H1 (cell line): ENCODE data around the gene NELL2. TPM values are rescaled to one million over a fixed set of nuclear protein-coding genes. Genes with fewer than 3 reads are reported as not detected.

Source experiments
- CTCF ChIA-PET: fragments of 300-600 bp; sonication (Branson Sonifier 250); formaldehyde crosslinking; loops from one replicate; lab custom pipeline; 2021; ENCODE audit not compliant: partially characterized antibody; lab: Charles Lee
- POLR2A ChIA-PET: fragments of 300-600 bp; sonication (Branson Sonifier 250); formaldehyde crosslinking; loops from one replicate; lab custom pipeline; 2021; ENCODE audit warnings: inconsistent platforms; ENCODE audit not compliant: partially characterized antibody; lab: Charles Lee
- DNase-seq, 2 experiments: peaks; one replicate each; pipeline versions ENCODE4 v3.0.0 to v3.0.0-alpha.2; 2010 to 2022; ENCODE audit warnings: low spot score in 2 of 2, low read depth in 1 of 2, mixed read lengths in 1 of 2
- FAIRE-seq: peaks from 2 replicates; lab custom pipeline; 2011; peaks lifted over from hg19 to GRCh38; lab: Jason Lieb, UNC
- H2AFZ ChIP-seq: 2 replicates; pipeline ENCODE4 v1.8.1; 2012; ENCODE audit warnings: low read length, inconsistent platforms
- H2AK5ac ChIP-seq: 2 replicates; pipeline ENCODE4 v1.6.1; 2013; ENCODE audit warnings: low read depth, low read length
- H2BK120ac ChIP-seq: replicated peaks from 2 replicates; pipeline ENCODE3; 2013; ENCODE audit warnings: low read depth, low read length, inconsistent platforms
- H2BK12ac ChIP-seq: 2 replicates; pipeline ENCODE4 v1.6.1; 2013; ENCODE audit warnings: low read depth, low read length
- H2BK15ac ChIP-seq: 2 replicates; pipeline ENCODE4 v1.6.1; 2013; ENCODE audit warnings: low read length
- H2BK20ac ChIP-seq: 2 replicates; pipeline ENCODE4 v1.6.1; 2013; ENCODE audit warnings: low read length
- H2BK5ac ChIP-seq: 2 replicates; pipeline ENCODE4 v1.6.1; 2013; ENCODE audit warnings: low read depth, low read length
- H3K14ac ChIP-seq: 2 replicates; pipeline ENCODE4 v1.6.1; 2013; ENCODE audit warnings: inconsistent platforms; ENCODE audit not compliant: insufficient read length
- H3K18ac ChIP-seq: 2 replicates; pipeline ENCODE4 v1.6.1; 2013; ENCODE audit warnings: low read length; ENCODE audit errors: extremely low read depth
- H3K23ac ChIP-seq: 2 replicates; pipeline ENCODE4 v1.6.1; 2013; ENCODE audit warnings: inconsistent platforms; ENCODE audit not compliant: insufficient read length
- H3K23me2 ChIP-seq: 2 replicates; pipeline ENCODE4 v1.6.1; 2013; ENCODE audit warnings: low read depth, low read length
- H3K27ac ChIP-seq: 2 replicates; pipeline ENCODE4 v1.6.1; 2011; ENCODE audit warnings: low read depth, low read length, inconsistent platforms
- H3K27me3 ChIP-seq, 4 experiments: replicated peaks in 1 of 4; 1 replicate in 1 of 4; 2 replicates in 3 of 4; pipeline versions ENCODE4 v1.6.1 to v1.8.1; 2011 to 2013; ENCODE audit warnings: low read length in 3 of 4, mild to moderate bottlenecking in 3 of 4, inconsistent platforms in 2 of 4, mixed read lengths in 2 of 4, moderate library complexity in 1 of 4; ENCODE audit not compliant: control insufficient read depth in 3 of 4, insufficient read depth in 3 of 4; ENCODE audit errors: extremely low read depth in 1 of 4
- H3K36me3 ChIP-seq, 4 experiments: 2 replicates each; pipeline versions ENCODE4 v1.6.1 to v1.8.1; 2011 to 2013; ENCODE audit warnings: mild to moderate bottlenecking in 4 of 4, low read length in 3 of 4, moderate library complexity in 2 of 4, control low read depth in 1 of 4, inconsistent platforms in 1 of 4; ENCODE audit not compliant: insufficient read depth in 4 of 4, control insufficient read depth in 2 of 4
- H3K4ac ChIP-seq: replicated peaks from 2 replicates; pipeline ENCODE3; 2013; ENCODE audit warnings: low read length, low read depth, mixed read lengths, inconsistent platforms; ENCODE audit not compliant: insufficient read length
- H3K4me1 ChIP-seq, 4 experiments: replicated peaks in 1 of 4; 1 replicate in 1 of 4; 2 replicates in 3 of 4; pipeline versions ENCODE4 v1.6.1 to v1.8.1; 2011 to 2013; ENCODE audit warnings: low read length in 3 of 4, inconsistent platforms in 2 of 4, mixed read lengths in 1 of 4; ENCODE audit not compliant: insufficient read depth in 4 of 4, control insufficient read depth in 3 of 4
- H3K4me2 ChIP-seq, 2 experiments: 2 replicates each; pipeline versions ENCODE4 v1.6.1 to v1.8.1; 2011 to 2013; ENCODE audit warnings: low read depth in 2 of 2, low read length in 2 of 2, control low read depth in 1 of 2, inconsistent platforms in 1 of 2, mild to moderate bottlenecking in 1 of 2; ENCODE audit not compliant: insufficient read depth in 1 of 2
- H3K4me3 ChIP-seq, 4 experiments: fragments of 200-600, 300-600 bp in 1 of 4; sonication (generic), shearing (Covaris generic), sonication (Bioruptor Twin) in 1 of 4; 2 replicates each; pipeline versions ENCODE4 v1.5.1 to v1.8.1; 2011 to 2016; ENCODE audit warnings: low read length in 4 of 4, low read depth in 3 of 4, control low read depth in 2 of 4, inconsistent platforms in 2 of 4, mild to moderate bottlenecking in 2 of 4, mixed read lengths in 1 of 4, moderate library complexity in 1 of 4; ENCODE audit not compliant: insufficient read depth in 2 of 4; ENCODE audit errors: extremely low read depth in 1 of 4
- H3K56ac ChIP-seq: replicated peaks from 2 replicates; pipeline ENCODE3; 2013; ENCODE audit warnings: low read depth, mild to moderate bottlenecking, mixed read lengths, low read length, inconsistent platforms; ENCODE audit not compliant: insufficient read length
- H3K79me1 ChIP-seq: 2 replicates; pipeline ENCODE4 v1.6.1; 2013; ENCODE audit warnings: low read depth, low read length, control low read depth
- H3K79me2 ChIP-seq, 2 experiments: 2 replicates each; pipeline versions ENCODE4 v1.6.1 to v1.8.1; 2012 to 2013; ENCODE audit warnings: low read length in 2 of 2, mild to moderate bottlenecking in 2 of 2, inconsistent platforms in 1 of 2; ENCODE audit not compliant: insufficient read depth in 2 of 2, control insufficient read depth in 1 of 2
- H3K9ac ChIP-seq, 4 experiments: replicated peaks in 1 of 4; 1 replicate in 1 of 4; 2 replicates in 3 of 4; pipeline versions ENCODE4 v1.6.1 to v1.8.1; 2011 to 2013; ENCODE audit warnings: low read depth in 3 of 4, low read length in 3 of 4, control low read depth in 2 of 4, mild to moderate bottlenecking in 2 of 4, moderate library complexity in 2 of 4, inconsistent platforms in 1 of 4; ENCODE audit errors: extremely low read depth in 1 of 4
- H3K9me3 ChIP-seq, 2 experiments: 2 replicates each; pipeline versions ENCODE4 v1.6.1 to v1.8.1; 2012 to 2013; ENCODE audit warnings: mild to moderate bottlenecking in 2 of 2, moderate library complexity in 2 of 2, control low read depth in 1 of 2, inconsistent platforms in 1 of 2, low read depth in 1 of 2, low read length in 1 of 2, mixed read lengths in 1 of 2; ENCODE audit not compliant: insufficient read depth in 2 of 2
- H4K20me1 ChIP-seq, 2 experiments: replicated peaks in 1 of 2; 2 replicates each; pipeline versions ENCODE3 to v1.8.1; 2011 to 2013; ENCODE audit warnings: inconsistent platforms in 2 of 2, low read length in 2 of 2, mild to moderate bottlenecking in 1 of 2; ENCODE audit not compliant: insufficient read depth in 2 of 2, control insufficient read depth in 1 of 2
- H4K5ac ChIP-seq: 2 replicates; pipeline ENCODE4 v1.6.1; 2013; ENCODE audit warnings: low read length, low read depth, mixed read lengths, inconsistent platforms; ENCODE audit not compliant: insufficient read length
- H4K8ac ChIP-seq: 2 replicates; pipeline ENCODE4 v1.8.0; 2013; ENCODE audit warnings: mild to moderate bottlenecking, moderate library complexity, low read length, inconsistent platforms; ENCODE audit not compliant: insufficient read depth; ENCODE audit errors: extremely low read depth
- H4K91ac ChIP-seq: replicated peaks from 2 replicates; pipeline ENCODE3; 2013; ENCODE audit warnings: low read length, mixed read lengths, inconsistent platforms; ENCODE audit not compliant: insufficient read length
- BRCA1 ChIP-seq: IDR thresholded peaks from 2 replicates; pipeline ENCODE4 v1.6.1; 2012; ENCODE audit warnings: low read depth, low read length, improper control_type of control experiment
- CHD2 ChIP-seq: IDR thresholded peaks from 2 replicates; pipeline ENCODE4 v1.6.1; 2012; ENCODE audit warnings: low read length, improper control_type of control experiment
- CREB1 ChIP-seq: IDR thresholded peaks from 2 replicates; pipeline ENCODE4 v1.6.1; 2012; ENCODE audit warnings: inconsistent platforms
- CTBP2 ChIP-seq: IDR thresholded peaks from 2 replicates; pipeline ENCODE4 v1.7.0; 2011; ENCODE audit warnings: borderline replicate concordance, mild to moderate bottlenecking, moderate library complexity, mixed read lengths, low read length; ENCODE audit not compliant: insufficient read depth, insufficient read length
- CTCF ChIP-seq, 3 experiments: IDR thresholded peaks; 1 replicate in 2 of 3; 2 replicates in 1 of 3; pipeline versions ENCODE4 v1.5.1 to v1.6.1; 2011; ENCODE audit warnings: low read length in 3 of 3, mild to moderate bottlenecking in 3 of 3, inconsistent platforms in 2 of 3, low read depth in 1 of 3, moderate library complexity in 1 of 3; ENCODE audit not compliant: insufficient read depth in 1 of 3; ENCODE audit errors: control extremely low read depth in 1 of 3
- GABPA ChIP-seq: IDR thresholded peaks from 2 replicates; pipeline ENCODE4 v1.6.1; 2011; ENCODE audit warnings: mild to moderate bottlenecking, low read length, moderate library complexity, borderline replicate concordance; ENCODE audit not compliant: insufficient read depth
- KDM1A ChIP-seq: fragments of 200-600, 300-600 bp; sonication (generic); IDR thresholded peaks from 2 replicates; pipeline ENCODE4 v1.7.1; 2016; ENCODE audit warnings: mild to moderate bottlenecking, low read length, borderline replicate concordance
- RAD21 ChIP-seq, 2 experiments: IDR thresholded peaks in 1 of 2; conservative IDR thresholded peaks in 1 of 2; 2 replicates each; pipeline ENCODE4 v1.6.1; 2011; ENCODE audit warnings: low read depth in 2 of 2, low read length in 2 of 2, improper control_type of control experiment in 1 of 2, inconsistent platforms in 1 of 2, mild to moderate bottlenecking in 1 of 2, moderate library complexity in 1 of 2
- TAF1 ChIP-seq: IDR thresholded peaks from 2 replicates; pipeline ENCODE4 v1.6.1; 2011; ENCODE audit warnings: mild to moderate bottlenecking, low read depth, low read length
- WGBS, 2 experiments: shearing (Covaris generic) in 1 of 2; methylation state at CpG; one replicate each; pipeline versions ENCODE4 v1.1.6 to v1.1.7; 2013 to 2015; ENCODE audit warnings: low lambda C conversion rate in 2 of 2, mixed read lengths in 2 of 2, inconsistent platforms in 1 of 2, low coverage in 1 of 2, missing lambda C conversion rate in 1 of 2; ENCODE audit not compliant: insufficient replicate concordance in 2 of 2, insufficient coverage in 1 of 2, insufficient read length in 1 of 2; ENCODE audit errors: extremely low coverage in 1 of 2, missing lambda C conversion rate in 1 of 2; 5-methylcytosine and 5-hydroxymethylcytosine counted together
- polyA plus RNA-seq, 7 experiments: library from polyadenylated mRNA; depleted of rRNA in 3 of 7; stranded (reverse) in 5 of 7; unstranded in 2 of 7; fragments of >200 nt in 5 of 7; fragments of 200-250 nt in 2 of 7; gene quantifications; 1 replicate in 5 of 7; 2 replicates in 1 of 7; 4 replicates in 1 of 7; pipeline versions ENCODE4 v1.2.1 to v1.2.3, GENCODE V29; 2011 to 2013; ENCODE audit warnings: missing spikeins in 2 of 7, mixed read lengths in 2 of 7
- total RNA-seq: library from RNA; stranded (reverse); fragmentation: NEBNext Ultra II Directional; extraction: Animal tissue kit (Norgen Biotek cat#: 25700); gene quantifications from 2 replicates; pipeline ENCODE4 v1.2.1, GENCODE V29; 2021

Gene NELL2
- total and polyA plus RNA-seq, 2 of the 8 experiments (the other 6 are each of a cell fraction or from before 2014, with no cell fraction given), result 54.2 to 56.8 TPM

GRCh38 chr12:44812062-44812461 is 64.1 kb downstream of the NELL2 start:
- DNase-seq (no peak), FAIRE-seq (peak; percentile 19)
- H3K4me2 ChIP-seq, result no peak overlapping the region
- H2BK12ac ChIP-seq, result no peak overlapping the region
- H3K14ac ChIP-seq, result no peak overlapping the region
- H3K79me1 ChIP-seq, result no peaks in the 10 kb centered on the region
- no peak overlapping the region for H3K9ac ChIP-seq
- no peak overlapping the region for H4K91ac ChIP-seq
- no peak overlapping the region for H2BK120ac ChIP-seq
- H2BK5ac ChIP-seq, result no peak overlapping the region
- no peak overlapping the region for H2AK5ac ChIP-seq
- H3K36me3 ChIP-seq, result no peaks in the 10 kb centered on the region; a peak in 1 of 8 replicates
- H4K8ac ChIP-seq, result no peak overlapping the region
- no peak overlapping the region for H2BK15ac ChIP-seq
- no peak overlapping the region for H2AFZ ChIP-seq
- ChIA-PET POLR2A (no interaction called here), CTCF (interaction anchor here (0.7 to 2.7 kb wide), 13 partner anchors 10 to 315 kb away, joined by 3 to 9 read pairs (median 4); no protein-coding TSS in a partner anchor)
- H3K9me3 ChIP-seq, result no peaks in the 10 kb centered on the region
- no peak overlapping the region for H3K18ac ChIP-seq
- no peaks in the 10 kb centered on the region for H3K23me2 ChIP-seq
- no peaks in the 10 kb centered on the region for H3K79me2 ChIP-seq
- H3K23ac ChIP-seq, result no peak overlapping the region
- H4K5ac ChIP-seq, result no peak overlapping the region
- WGBS, 2 experiments, result 89% methylated on average over 1 of the region's 1 CpG; no CpG with 5 or more reads in 1 of the 2 experiments
- TF ChIP-seq CHD2 (no peak), TAF1 (no peak), RAD21 (IDR thresholded peaks at IDR 0.05 in 1 of 2, conservative IDR thresholded peaks at IDR 0.05 in 1 of 2; ENCODE audit: low read depth in 2 of 2, low read length in 2 of 2) (peak; percentile 46 to 49; a peak in 3 of 4 replicates), CTCF (IDR thresholded peaks at IDR 0.05; ENCODE audit: control extremely low read depth in 1 of 3, insufficient read depth in 1 of 3, low read depth in 1 of 3, low read length in 3 of 3) (peak in 2 of 3 experiments; percentile 35 to 42; a peak in 2 of 4 replicates), GABPA (no peak), KDM1A (no peak), BRCA1 (no peak), CTBP2 (no peak), CREB1 (no peak)
- no peak overlapping the region for H3K4ac ChIP-seq
- H3K4me3 ChIP-seq, result no peak overlapping the region
- H3K27me3 ChIP-seq, result no peaks in the 10 kb centered on the region
- H4K20me1 ChIP-seq, result peaks cover 0 to 1% of the 10 kb centered on the region in 2 experiments
- H3K4me1 ChIP-seq, result no peaks in the 10 kb centered on the region
- H2BK20ac ChIP-seq, result no peak overlapping the region
- H3K56ac ChIP-seq, result no peak overlapping the region
- no peak overlapping the region for H3K27ac ChIP-seq
